Choroid plexus epithelial cell (primary cell): ENCODE measurements around the gene B3GNT7.
A peak's percentile ranks its signal among the peaks of the same experiment; 100 is the strongest.
"Not testable (repeated sequence)": the region's sequence is repeated elsewhere in the genome, so short reads cannot be mapped to it uniquely, and the experiment has no call there.

ENCODE experiments used
- DNase-seq: peaks from one replicate; pipeline ENCODE4 v3.0.0-alpha.2; 2010; ENCODE audit warnings: low read depth
- H3K4me3 ChIP-seq: 2 replicates; pipeline ENCODE4 v1.5.1; 2011; ENCODE audit warnings: low read depth, mild to moderate bottlenecking, control low read depth, low read length, moderate library complexity
- CTCF ChIP-seq: conservative IDR thresholded peaks from 2 replicates; pipeline ENCODE4 v1.5.1; 2011; ENCODE audit warnings: low read depth, mild to moderate bottlenecking, control low read depth, inconsistent platforms, low read length, moderate library complexity

The B3GNT7 gene

GRCh38 chr2:231397928-231398294 lies 2.4 kb downstream of the B3GNT7 start:
- no peak for DNase-seq
- no peak for TF ChIP-seq CTCF
- H3K4me3 ChIP-seq, result no peak overlapping the region

GRCh38 chr2:231398585-231398984 lies 3.1 kb downstream of the B3GNT7 start:
- no peak for DNase-seq
- H3K4me3 ChIP-seq, result no peak overlapping the region
- TF ChIP-seq CTCF, result no peak

GRCh38 chr2:231399046-231399852 lies 3.7 kb downstream of the B3GNT7 start:
- no peak overlapping the region for H3K4me3 ChIP-seq
- TF ChIP-seq CTCF, result no peak
- no peak for DNase-seq

- H3K4me3 ChIP-seq, result no peak overlapping the region
- peak; percentile 19 for TF ChIP-seq CTCF
- peak; percentile 23 for DNase-seq
Observed at GRCh38 chr2:231399853-231400680, 4.6 kb downstream of the B3GNT7 start.

GRCh38 chr2:231400681-231401080 lies 5.2 kb downstream of the B3GNT7 start:
- not testable (repeated sequence) for H3K4me3 ChIP-seq, DNase-seq

GRCh38 chr2:231401101-231401500 lies 5.6 kb downstream of the B3GNT7 start:
- H3K4me3 ChIP-seq, DNase-seq: not testable (repeated sequence)

GRCh38 chr2:231403421-231404182 lies 8.1 kb downstream of the B3GNT7 start:
- not testable (repeated sequence) for H3K4me3 ChIP-seq
- peak; percentile 46 for DNase-seq

GRCh38 chr2:231404183-231404578 lies 8.7 kb downstream of the B3GNT7 start:
- not testable (repeated sequence) for DNase-seq, H3K4me3 ChIP-seq
